Stimulated activated CD4-positive, alpha-beta T cell treated with anti-CD3 and anti-CD28 coated beads, Interleukin-1b, Interleukin-23, amount 100 ng/mL, for 24 hours (primary cell): ENCODE data around the gene PRKAR2B.

Experiments used
- DNase-seq, 4 experiments: peaks; one replicate each; pipeline ENCODE4 v3.0.0-alpha.2; 2020; ENCODE audit warnings: low read depth in 4 of 4, low spot score in 1 of 4

PRKAR2B gene

DNA sequence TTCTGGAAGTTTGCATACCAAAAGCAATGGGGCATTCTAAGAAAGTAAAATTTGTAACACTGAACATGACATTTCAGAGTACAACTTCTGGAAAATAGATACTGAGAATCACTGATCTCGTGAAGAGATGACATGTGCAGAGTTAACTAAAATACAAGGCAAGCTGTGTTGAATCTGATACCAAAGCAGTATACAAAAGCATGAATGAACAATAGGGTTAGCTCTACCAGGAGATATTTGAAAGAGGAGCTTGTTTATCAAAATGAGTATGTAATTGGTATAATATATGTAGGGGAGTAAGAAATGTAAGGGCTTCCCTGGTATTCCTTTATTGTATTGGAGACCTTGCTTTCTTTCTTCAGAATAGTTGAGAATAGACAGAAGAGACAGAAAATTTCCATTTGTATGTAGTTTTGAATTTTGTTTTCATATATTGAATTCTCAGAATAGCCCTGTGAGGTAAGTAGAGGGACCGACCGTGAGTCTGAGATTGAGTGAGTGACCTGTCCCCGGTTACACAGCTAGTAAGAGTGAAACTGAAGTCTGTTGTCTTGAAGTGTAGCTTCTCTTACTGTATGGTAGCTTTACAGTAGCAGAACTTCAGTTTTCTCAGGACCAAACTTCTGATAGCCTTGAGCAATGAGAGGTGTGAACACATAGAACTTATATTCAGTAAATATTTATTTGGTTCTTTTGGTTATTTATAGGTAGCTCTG lies 129.3 kb downstream of the PRKAR2B start:
- DNase-seq, result no peak

DNA sequence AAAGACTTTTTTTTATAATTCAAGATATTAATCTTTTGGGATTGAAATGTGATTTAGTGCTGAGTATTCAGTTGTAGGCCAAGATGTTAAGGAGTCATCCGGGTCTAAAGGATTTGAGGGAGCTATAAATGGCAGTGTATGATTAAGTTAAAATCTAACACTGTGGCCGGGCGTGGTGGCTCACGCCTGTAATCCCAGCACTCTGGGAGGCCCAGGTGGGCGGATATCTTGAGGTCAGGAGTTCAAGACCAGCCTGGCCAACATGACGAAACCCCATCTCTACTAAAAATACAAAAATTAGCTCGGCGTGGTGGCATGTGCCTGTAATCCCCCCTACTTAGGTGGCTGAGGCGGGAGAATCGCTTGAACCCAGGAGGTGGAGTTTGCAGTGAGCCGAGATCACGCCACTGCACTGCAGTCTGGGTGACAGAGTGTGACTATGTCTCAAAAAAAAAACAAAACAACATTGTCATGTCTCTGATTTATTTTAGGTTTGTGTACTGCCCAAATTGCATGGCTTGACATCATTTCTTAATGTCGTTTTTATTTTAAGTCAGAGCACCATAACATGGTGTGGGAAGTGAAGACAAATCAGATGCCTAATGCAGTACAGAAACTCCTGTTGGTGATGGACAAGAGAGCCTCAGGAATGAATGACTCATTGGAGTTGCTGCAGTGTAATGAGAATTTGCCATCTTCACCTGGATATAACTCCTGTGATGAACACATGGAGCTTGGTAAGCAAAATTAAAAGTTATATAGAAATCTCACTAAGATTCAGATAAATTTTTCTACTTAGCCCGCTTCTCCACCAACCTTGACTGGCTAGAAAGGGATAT lies 135.0 kb downstream of the PRKAR2B start:
- no peak for DNase-seq

- DNase-seq, result peak; percentile 30 to 57 (median 48)
These were observed 135.9 kb downstream of the PRKAR2B start for GRCh38 chr7:107180378-107180777.

- no peak for DNase-seq
These were observed 136.7 kb downstream of the PRKAR2B start for GRCh38 chr7:107181172-107181571.

GRCh38 chr7:107185716-107186115 lies 141.2 kb downstream of the PRKAR2B start:
- no peak for DNase-seq

DNA sequence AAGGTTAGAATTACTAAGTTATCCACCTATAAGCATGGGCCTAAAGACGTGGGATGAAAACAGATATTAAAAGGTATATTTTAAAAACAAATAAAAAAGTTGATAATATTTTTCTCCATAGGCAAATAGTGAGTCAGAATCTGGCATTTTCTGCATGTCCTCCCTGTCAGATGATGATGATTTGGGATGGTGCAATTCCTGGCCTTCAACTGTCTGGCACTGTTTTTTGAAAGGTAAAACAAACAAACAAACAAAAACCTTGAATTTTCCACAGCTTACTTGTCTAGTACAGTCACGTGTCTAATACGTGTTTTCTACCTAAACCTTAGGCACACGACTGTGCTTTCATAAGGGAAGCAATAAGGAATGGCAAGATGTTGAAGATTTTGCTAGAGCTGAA lies 141.7 kb downstream of the PRKAR2B start:
- no peak for DNase-seq

GRCh38 chr7:107187774-107188173 lies 143.3 kb downstream of the PRKAR2B start:
- DNase-seq, result no peak

GRCh38 chr7:107190090-107190489 lies 145.6 kb downstream of the PRKAR2B start:
- DNase-seq, result no peak

DNA sequence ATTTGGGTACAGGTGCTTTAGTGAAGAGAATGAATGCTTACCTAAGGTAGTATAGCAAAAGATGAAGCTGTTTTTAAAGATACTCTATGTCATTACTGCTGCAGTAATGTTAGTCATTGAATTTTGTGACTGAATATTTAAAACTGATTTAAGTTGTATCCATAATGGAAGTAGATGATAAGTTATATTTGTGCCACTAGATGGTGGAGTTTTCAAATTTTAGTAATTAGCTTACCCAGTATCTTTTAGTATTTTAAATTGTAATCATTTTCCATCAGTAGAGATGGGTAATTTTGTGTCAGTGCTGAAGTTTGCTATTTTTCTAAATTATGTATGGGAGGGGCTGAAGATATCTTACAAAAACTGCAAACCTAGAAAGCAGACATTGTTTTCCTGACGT lies 149.5 kb downstream of the PRKAR2B start:
- DNase-seq, result no peak

GRCh38 chr7:107196834-107197610 lies 152.5 kb downstream of the PRKAR2B start:
- no peak for DNase-seq

DNA sequence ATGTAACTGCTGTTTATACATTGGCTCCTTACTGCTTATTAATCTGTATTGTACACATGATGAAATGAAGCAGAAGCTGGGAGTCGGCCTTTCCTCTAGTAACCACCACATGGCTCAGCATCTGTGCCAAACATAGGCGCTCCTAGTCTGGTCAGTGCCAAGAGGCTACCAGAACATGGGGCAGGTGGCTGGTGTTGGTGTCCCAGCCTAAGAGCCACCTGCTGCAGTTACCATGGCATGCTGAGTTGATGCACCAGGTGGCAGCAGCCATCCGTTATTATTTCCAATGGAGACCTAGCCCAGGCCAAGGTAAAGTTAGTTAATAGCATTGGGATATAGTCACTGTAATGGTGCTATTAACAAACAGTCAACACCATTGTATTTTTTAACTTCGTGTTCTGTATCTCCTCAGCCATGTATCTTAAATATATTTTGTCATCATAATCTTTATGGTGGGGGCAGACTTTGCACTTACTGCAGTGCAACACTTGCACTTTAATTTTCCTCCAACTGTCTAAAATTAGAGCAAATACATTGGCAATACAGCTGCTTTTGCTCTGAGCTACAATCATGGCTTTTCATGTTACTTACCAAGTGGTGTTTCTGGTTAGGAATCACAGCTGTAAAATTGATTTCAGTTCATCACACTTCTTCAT lies 157.4 kb downstream of the PRKAR2B start:
- DNase-seq, result no peak

DNA sequence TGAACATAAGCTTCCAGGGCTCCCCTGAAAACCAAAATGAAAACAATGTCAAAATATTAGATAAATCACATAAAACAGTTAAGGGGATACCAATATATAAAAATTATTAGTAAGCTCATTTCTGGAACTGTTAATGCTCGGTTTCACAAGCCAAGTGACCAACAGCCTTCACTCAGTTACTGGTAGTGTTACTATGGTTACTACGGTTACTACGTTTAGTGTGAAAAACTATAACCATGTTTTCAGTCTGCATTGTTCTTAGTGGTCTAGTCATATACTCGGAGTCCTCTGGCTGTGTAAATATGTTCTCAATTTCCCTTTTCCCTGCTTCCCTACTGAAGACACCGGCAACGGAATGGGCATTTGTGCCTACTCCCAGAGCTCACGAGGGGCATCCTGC lies 159.1 kb downstream of the PRKAR2B start:
- DNase-seq, result no peak

GRCh38 chr7:107206136-107206535 lies 161.6 kb downstream of the PRKAR2B start:
- no peak for DNase-seq

DNA sequence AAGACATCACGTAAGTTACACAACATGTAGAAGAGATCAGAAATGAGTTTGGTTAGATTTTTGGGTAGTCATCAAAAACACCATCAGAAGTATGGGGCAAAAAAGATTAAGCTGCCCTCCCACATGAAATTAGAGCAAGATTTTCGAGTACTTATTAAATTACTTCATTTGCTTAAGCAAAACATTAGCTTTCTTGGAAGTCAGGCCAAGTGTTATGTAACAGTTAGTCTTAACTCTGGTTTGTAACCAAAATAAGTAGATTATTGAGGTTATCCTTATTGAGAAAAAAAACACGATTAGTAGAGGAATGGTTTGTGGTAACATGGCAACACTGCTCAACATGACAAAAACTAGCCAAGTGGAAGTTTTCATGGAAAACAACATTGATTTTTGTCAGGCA lies 162.2 kb downstream of the PRKAR2B start:
- DNase-seq, result no peak

GRCh38 chr7:107207459-107207858 lies 163.0 kb downstream of the PRKAR2B start:
- no peak for DNase-seq

DNA sequence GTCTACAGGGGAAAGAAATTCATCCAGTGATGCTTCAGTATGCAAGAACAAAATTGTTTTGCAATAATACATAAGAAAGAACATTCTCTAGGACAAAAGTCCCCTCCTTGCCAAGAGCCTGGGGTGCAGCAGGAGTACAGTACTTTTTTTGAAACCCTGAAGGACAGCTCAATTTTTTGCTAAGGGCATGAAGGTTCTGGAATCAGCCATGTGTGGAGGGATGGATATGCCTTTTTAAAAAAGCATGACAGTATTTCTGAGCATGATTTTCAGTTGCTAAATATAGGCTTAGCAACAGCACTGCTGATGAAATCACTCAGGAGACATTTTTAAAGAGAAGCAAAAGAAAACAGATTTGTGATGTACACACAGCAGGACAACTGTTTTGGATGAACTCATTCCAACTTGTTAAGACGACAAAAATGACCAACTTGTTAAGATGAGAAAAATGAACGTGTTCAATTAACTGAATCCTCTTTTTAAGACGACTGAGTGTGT lies 163.6 kb downstream of the PRKAR2B start:
- no peak for DNase-seq

DNA sequence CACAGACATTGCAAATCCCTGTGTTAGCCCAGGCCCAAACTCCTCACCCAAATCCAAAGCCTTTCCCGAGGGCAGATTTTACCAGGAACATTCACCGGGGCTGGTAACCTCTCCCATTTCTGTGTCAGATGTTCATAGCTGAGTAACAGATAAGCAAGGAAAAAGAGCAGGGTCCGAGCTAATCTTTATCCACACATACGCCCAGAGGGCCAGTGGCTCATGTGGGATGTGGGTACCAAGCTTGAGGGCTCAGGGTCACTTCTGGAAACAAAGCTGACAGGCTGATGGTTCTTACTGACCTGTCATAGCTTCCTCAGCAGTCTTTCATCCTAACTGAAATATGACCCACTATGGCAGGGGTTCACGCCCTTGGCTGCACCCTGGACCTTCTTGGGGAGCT lies 164.1 kb downstream of the PRKAR2B start:
- DNase-seq, result no peak

- no peak for DNase-seq
These were observed 165.1 kb downstream of the PRKAR2B start for GRCh38 chr7:107209565-107209964.

DNA sequence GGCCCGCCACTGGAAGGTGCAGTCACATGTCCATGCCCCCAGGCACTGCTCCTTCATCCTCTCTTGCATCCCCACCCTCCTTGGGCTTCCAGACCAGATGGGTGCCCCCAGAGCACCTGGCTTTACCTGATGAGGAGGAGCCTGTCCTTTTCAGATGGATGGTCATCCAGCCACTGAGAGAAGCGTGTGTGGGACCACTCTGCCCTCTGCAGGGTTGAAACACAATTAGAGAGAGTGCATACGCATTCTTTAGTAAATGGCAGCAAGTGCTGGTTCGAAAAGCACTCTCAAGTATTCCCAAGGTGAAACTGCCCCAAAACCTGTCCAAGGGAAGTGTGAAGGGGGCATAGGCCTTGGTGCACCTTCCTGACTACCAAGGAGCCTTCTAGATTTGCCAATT lies 165.9 kb downstream of the PRKAR2B start:
- no peak for DNase-seq
